ENCODE data around the gene KRTAP5-7.
"Not testable (repeated sequence)": the region's sequence is repeated elsewhere in the genome, so short reads cannot be mapped to it uniquely, and the experiment has no call there.

The KRTAP5-7 gene

GRCh38 chr11:71557257-71557656 lies 30.2 kb downstream of the KRTAP5-7 start:
- DNase-seq (ENCODE audit: low spot score): no peak

- DNase-seq (ENCODE audit: low spot score): no peak
Measured at GRCh38 chr11:71558996-71559395, 31.9 kb downstream of the KRTAP5-7 start.

- no peak for DNase-seq (ENCODE audit: low spot score)
Measured at GRCh38 chr11:71562120-71562519, 35.1 kb downstream of the KRTAP5-7 start.

GRCh38 chr11:71563406-71563805 lies 36.3 kb downstream of the KRTAP5-7 start:
- DNase-seq (ENCODE audit: low spot score): no peak

- DNase-seq (ENCODE audit: low spot score): no peak
Measured at GRCh38 chr11:71564430-71564829, 37.4 kb downstream of the KRTAP5-7 start.

GRCh38 chr11:71565263-71565662 lies 38.2 kb downstream of the KRTAP5-7 start, which contains the start of gene KRTAP5-10:
TSS of gene KRTAP5-10 (plus strand) at chr11:71565563. CDS start at chr11:71565588, 25 bp downstream.
- no peak for DNase-seq (ENCODE audit: low spot score)

- no peak for DNase-seq (ENCODE audit: low spot score)
Measured at GRCh38 chr11:71566081-71566620, 39.1 kb downstream of the KRTAP5-7 start.

GRCh38 chr11:71566626-71567599 lies 39.8 kb downstream of the KRTAP5-7 start:
- DNase-seq (ENCODE audit: low spot score): not testable (repeated sequence)

- not testable (repeated sequence) for DNase-seq (ENCODE audit: low spot score)
Measured at GRCh38 chr11:71567633-71568032, 40.6 kb downstream of the KRTAP5-7 start.

GRCh38 chr11:71568704-71569349 lies 41.8 kb downstream of the KRTAP5-7 start:
- no peak for DNase-seq (ENCODE audit: low spot score)

- not testable (repeated sequence) for DNase-seq (ENCODE audit: low spot score)
Measured at GRCh38 chr11:71571101-71571850, 44.2 kb downstream of the KRTAP5-7 start.

GRCh38 chr11:71572811-71573210 lies 45.7 kb downstream of the KRTAP5-7 start:
- no peak for DNase-seq (ENCODE audit: low spot score)

GRCh38 chr11:71574418-71574817 lies 47.4 kb downstream of the KRTAP5-7 start:
- DNase-seq (ENCODE audit: low spot score): no peak

- no peak for DNase-seq (ENCODE audit: low spot score)
Measured at GRCh38 chr11:71575723-71576424, 48.8 kb downstream of the KRTAP5-7 start.

- DNase-seq (ENCODE audit: low spot score): not testable (repeated sequence)
Measured at GRCh38 chr11:71576688-71577465, 49.8 kb downstream of the KRTAP5-7 start.

- DNase-seq (ENCODE audit: low spot score): no peak
Measured at GRCh38 chr11:71577469-71578004, 50.5 kb downstream of the KRTAP5-7 start.
